ENCODE measurements around the gene FRYL. TPM values are rescaled to one million over a fixed set of nuclear protein-coding genes. Genes with fewer than 3 reads are reported as not detected.

The FRYL gene
- polyA plus RNA-seq, 3 donors, result 10.8 to 15.8 (median 14.4) TPM

GRCh38 chr4:48558819-48559218 is 221.3 kb downstream of the FRYL start:
- no peak overlapping the region for H3K27ac Mint-ChIP-seq
- H3K4me1 Mint-ChIP-seq, result no peaks in the 10 kb centered on the region
- no peaks in the 10 kb centered on the region for H3K9me3 Mint-ChIP-seq
- no peak overlapping the region for H3K4me3 Mint-ChIP-seq
- peaks cover 76 to 90% of the 10 kb centered on the region in 2 donors for H3K36me3 Mint-ChIP-seq
- H3K27me3 Mint-ChIP-seq (ENCODE audit: low read depth in 3 of 3), result no peaks in the 10 kb centered on the region
- no peaks in the 10 kb centered on the region for H3K79me2 ChIP-seq (ENCODE audit: insufficient read depth, low read length)
- no peak for DNase-seq
- no peak overlapping the region for H3K27ac ChIP-seq (ENCODE audit: low read depth in 1 of 2, low read length in 2 of 2)
- H3K27me3 ChIP-seq (ENCODE audit: control insufficient read depth in 2 of 2, insufficient read depth in 2 of 2, low read length in 2 of 2), result no peaks in the 10 kb centered on the region
- intact Hi-C loops (cut with micrococcal nuclease), result no loop called here
- TF ChIP-seq CTCF (IDR thresholded peaks at IDR 0.05), result no peak
- no peak overlapping the region for H3K4me2 ChIP-seq (replicated peaks; ENCODE audit: extremely low read depth, low read length, poor library complexity, severe bottlenecking)
- no peak overlapping the region for H3K4me3 ChIP-seq (replicated peaks in 1 of 3; ENCODE audit: low read depth in 2 of 3, low read length in 3 of 3)
- H3K4me1 ChIP-seq (ENCODE audit: control insufficient read depth in 1 of 2, insufficient read depth in 2 of 2, low read length in 2 of 2), result no peaks in the 10 kb centered on the region
- no peak overlapping the region for H2AFZ ChIP-seq (ENCODE audit: insufficient read depth, low read depth, low read length, poor library complexity, severe bottlenecking)
- no peak overlapping the region for H3K9ac ChIP-seq (ENCODE audit: insufficient read depth, low read length, poor library complexity, severe bottlenecking)
- H4K20me1 ChIP-seq (ENCODE audit: insufficient read depth, low read length), result no peaks in the 10 kb centered on the region
- peaks cover 82 to 97% of the 10 kb centered on the region in 2 donors for H3K36me3 ChIP-seq (replicated peaks in 1 of 2; ENCODE audit: control insufficient read depth in 1 of 2, insufficient read depth in 2 of 2, low read length in 2 of 2)
- H3K9me3 ChIP-seq (replicated peaks in 1 of 2; ENCODE audit: control insufficient read depth in 1 of 2, insufficient read depth in 1 of 2, low read length in 2 of 2), result no peaks in the 10 kb centered on the region
- WGBS (ENCODE audit: insufficient coverage), result 91% methylated on average over 3 of the region's 3 CpGs

- H3K4me1 Mint-ChIP-seq, result no peaks in the 10 kb centered on the region
- Histone ChIP-seq H3K79me2 (ENCODE audit: insufficient read depth, low read length) (no peaks in the 10 kb centered on the region), H3K36me3 (replicated peaks in 1 of 2; ENCODE audit: control insufficient read depth in 1 of 2, insufficient read depth in 2 of 2, low read length in 2 of 2) (peaks cover 79 to 97% of the 10 kb centered on the region in 2 donors), H3K4me2 (replicated peaks; ENCODE audit: extremely low read depth, low read length, poor library complexity, severe bottlenecking) (no peak overlapping the region), H3K4me1 (ENCODE audit: control insufficient read depth in 1 of 2, insufficient read depth in 2 of 2, low read length in 2 of 2) (no peaks in the 10 kb centered on the region), H3K27me3 (ENCODE audit: control insufficient read depth in 2 of 2, insufficient read depth in 2 of 2, low read length in 2 of 2) (no peaks in the 10 kb centered on the region), H3K4me3 (replicated peaks in 1 of 3; ENCODE audit: low read depth in 2 of 3, low read length in 3 of 3) (no peak overlapping the region), H3K27ac (ENCODE audit: low read depth in 1 of 2, low read length in 2 of 2) (no peak overlapping the region), H2AFZ (ENCODE audit: insufficient read depth, low read depth, low read length, poor library complexity, severe bottlenecking) (no peak overlapping the region), H3K9ac (ENCODE audit: insufficient read depth, low read length, poor library complexity, severe bottlenecking) (no peak overlapping the region), H3K9me3 (replicated peaks in 1 of 2; ENCODE audit: control insufficient read depth in 1 of 2, insufficient read depth in 1 of 2, low read length in 2 of 2) (no peaks in the 10 kb centered on the region), H4K20me1 (ENCODE audit: insufficient read depth, low read length) (no peaks in the 10 kb centered on the region)
- H3K27ac Mint-ChIP-seq, result no peak overlapping the region
- no peak overlapping the region for H3K4me3 Mint-ChIP-seq
- intact Hi-C loops (cut with micrococcal nuclease), result no loop called here
- no peak for TF ChIP-seq CTCF (IDR thresholded peaks at IDR 0.05)
- no CpG with 5 or more reads among the region's 1 CpG for WGBS (ENCODE audit: insufficient coverage)
- H3K36me3 Mint-ChIP-seq, result peaks cover 75 to 90% of the 10 kb centered on the region in 2 donors
- no peaks in the 10 kb centered on the region for H3K27me3 Mint-ChIP-seq (ENCODE audit: low read depth in 3 of 3)
- DNase-seq, result no peak
- no peaks in the 10 kb centered on the region for H3K9me3 Mint-ChIP-seq
Measured at GRCh38 chr4:48558026-48558425, 222.1 kb downstream of the FRYL start.

All from CD14-positive monocyte (primary cell).